Hepatocyte (in vitro differentiated cells): Measurements from ENCODE around the gene PPP1R1B. TPM values are rescaled to one million over a fixed set of nuclear protein-coding genes. Genes with fewer than 3 reads are reported as not detected.

ENCODE experiments used
- DNase-seq: peaks from one replicate; pipeline ENCODE4 v3.0.0-alpha.2; 2016; ENCODE audit warnings: low spot score
- H2AFZ ChIP-seq: fragments of 200-600 bp; sonication (generic); 2 replicates; pipeline ENCODE4 v1.6.0; 2016; ENCODE audit warnings: antibody characterized with exemption, mild to moderate bottlenecking
- H3K27ac ChIP-seq: fragments of 200-600 bp; sonication (generic); 2 replicates; pipeline ENCODE4 v1.5.1; 2016; ENCODE audit warnings: mild to moderate bottlenecking
- H3K27me3 ChIP-seq: fragments of 200-600 bp; sonication (generic); 2 replicates; pipeline ENCODE4 v1.6.1; 2016
- H3K36me3 ChIP-seq: fragments of 200-600 bp; sonication (generic); replicated peaks from 2 replicates; pipeline ENCODE4 v1.5.1; 2016; ENCODE audit warnings: low read depth; ENCODE audit not compliant: insufficient read depth
- H3K4me1 ChIP-seq: fragments of 200-600 bp; sonication (generic); 2 replicates; pipeline ENCODE4 v1.5.1; 2016; ENCODE audit warnings: mild to moderate bottlenecking, moderate library complexity; ENCODE audit not compliant: insufficient read depth
- H3K4me2 ChIP-seq: fragments of 200-600 bp; sonication (generic); 2 replicates; pipeline ENCODE4 v1.6.0; 2016
- H3K4me3 ChIP-seq: fragments of 200-600 bp; sonication (generic); 2 replicates; pipeline ENCODE4 v1.5.1; 2016; ENCODE audit warnings: mild to moderate bottlenecking
- H3K79me2 ChIP-seq: fragments of 200-600 bp; sonication (generic); 2 replicates; pipeline ENCODE4 v1.6.0; 2017; ENCODE audit warnings: mild to moderate bottlenecking
- H3K9me2 ChIP-seq: fragments of 200-600 bp; sonication (generic); replicated peaks from 2 replicates; pipeline ENCODE4 v1.6.0; 2017; ENCODE audit warnings: mild to moderate bottlenecking; ENCODE audit not compliant: insufficient read depth
- H3K9me3 ChIP-seq: fragments of 200-600 bp; sonication (generic); 2 replicates; pipeline ENCODE4 v1.5.1; 2016; ENCODE audit warnings: low read depth, mild to moderate bottlenecking
- H4K20me1 ChIP-seq: fragments of 200-600 bp; sonication (generic); 2 replicates; pipeline ENCODE4 v1.6.0; 2016; ENCODE audit warnings: mild to moderate bottlenecking; ENCODE audit not compliant: insufficient read depth, poor library complexity, severe bottlenecking
- CTCF ChIP-seq: fragments of 200-600 bp; sonication (generic); IDR thresholded peaks from 2 replicates; pipeline ENCODE4 v1.5.1; 2016; ENCODE audit warnings: antibody characterized with exemption, mild to moderate bottlenecking; ENCODE audit not compliant: poor library complexity
- EZH2 ChIP-seq: fragments of 200-600 bp; sonication (generic); IDR thresholded peaks from 2 replicates; pipeline ENCODE4 v1.6.1; 2016; ENCODE audit warnings: antibody characterized with exemption, mild to moderate bottlenecking, borderline replicate concordance
- EZH2phosphoT487 ChIP-seq: fragments of 200-600 bp; sonication (generic); IDR thresholded peaks from one replicate; pipeline ENCODE4 v1.6.1; 2018; ENCODE audit warnings: antibody characterized with exemption, mild to moderate bottlenecking, low read depth, moderate library complexity; ENCODE audit not compliant: unreplicated experiment, severe bottlenecking
- WGBS: methylation state at CpG from one replicate; pipeline ENCODE4 v1.1.6; 2016; ENCODE audit warnings: low lambda C conversion rate; ENCODE audit errors: missing lambda C conversion rate; 5-methylcytosine and 5-hydroxymethylcytosine counted together
- polyA plus RNA-seq: library from polyadenylated mRNA; unstranded; fragments of >200 nt; fragmentation: Nextera tagmentation; extraction: Ambion mirVana; gene quantifications from 2 replicates; pipeline ENCODE4 v1.2.1, GENCODE V29; 2016
- total RNA-seq: library from RNA; depleted of rRNA; stranded (reverse); fragments of >200 nt; gene quantifications from 2 replicates; pipeline ENCODE4 v1.2.3, GENCODE V29; 2014

PPP1R1B gene
- total and polyA plus RNA-seq, 2 experiments from 2014 or later: 1.5 to 3.7 TPM

DNA sequence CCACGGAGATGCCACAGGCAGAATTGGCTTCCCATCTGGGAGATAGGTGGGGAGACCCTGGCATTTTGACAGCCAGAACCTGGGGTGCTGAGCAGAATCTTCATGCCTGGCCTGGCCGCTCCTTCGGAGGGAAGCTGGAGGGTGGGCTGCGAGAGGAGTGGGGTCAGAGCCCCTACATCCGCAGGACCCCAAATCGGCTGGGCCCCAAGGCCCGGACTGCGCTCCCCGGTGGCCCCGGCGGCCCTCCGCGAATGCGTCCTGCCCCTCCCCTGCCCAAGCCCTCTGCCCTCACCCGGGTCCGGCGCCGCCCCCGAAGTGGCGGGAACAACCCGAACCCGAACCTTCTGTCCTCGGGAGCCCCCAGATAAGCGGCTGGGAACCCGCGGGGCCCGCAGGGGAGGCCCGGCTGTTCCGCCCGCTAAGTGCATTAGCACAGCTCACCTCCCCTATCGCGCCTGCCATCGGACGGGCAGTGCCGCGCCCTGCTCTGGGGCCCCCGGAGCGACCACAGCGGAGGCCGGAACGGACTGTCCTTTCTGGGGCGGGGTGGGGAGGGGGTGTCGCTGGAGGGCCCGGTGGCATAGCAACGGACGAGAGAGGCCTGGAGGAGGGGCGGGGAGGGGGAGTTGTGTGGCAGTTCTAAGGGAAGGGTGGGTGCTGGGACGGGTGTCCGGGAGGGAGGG lies 40.7 kb downstream of the PPP1R1B start:
- Histone ChIP-seq H3K79me2 (no peaks in the 10 kb centered on the region), H3K9me2 (no peaks in the 10 kb centered on the region), H4K20me1 (no peaks in the 10 kb centered on the region), H3K36me3 (no peaks in the 10 kb centered on the region), H3K9me3 (no peaks in the 10 kb centered on the region), H3K27me3 (peaks cover 5% of the 10 kb centered on the region), H3K4me2 (peak overlapping the region; percentile 96), H2AFZ (peak overlapping the region; percentile 73), H3K4me1 (peaks cover 45% of the 10 kb centered on the region), H3K27ac (peak overlapping the region; percentile 42), H3K4me3 (peak overlapping the region; percentile 44)
- DNase-seq: peak; percentile 70
- TF ChIP-seq CTCF (no peak), EZH2 (no peak), EZH2phosphoT487 (no peak)
- 15% methylated on average over 40 of the region's 49 CpGs for WGBS

GRCh38 chr17:39667945-39668924 lies 41.5 kb downstream of the PPP1R1B start, which contains the start of gene PNMT:
TSS of gene PNMT (plus strand) at chr17:39668453. CDS start at chr17:39668476, 23 bp downstream.
- H2AFZ ChIP-seq: peak within 1 kb of the TSS; percentile 73
- H3K4me2 ChIP-seq: peak within 1 kb of the TSS; percentile 96
- TF ChIP-seq EZH2: no peak
- TF ChIP-seq CTCF: peak; percentile 70
- H3K9me2 ChIP-seq: no peaks in the 10 kb centered on the region
- no peaks in the 10 kb centered on the region for H3K79me2 ChIP-seq
- DNase-seq: peak; percentile 90
- peak within 1 kb of the TSS; percentile 44 for H3K4me3 ChIP-seq
- H3K27ac ChIP-seq: peak within 1 kb of the TSS; percentile 42
- peaks cover 5% of the 10 kb centered on the region for H3K27me3 ChIP-seq
- H3K9me3 ChIP-seq: no peaks in the 10 kb centered on the region
- no peaks in the 10 kb centered on the region for H3K36me3 ChIP-seq
- WGBS: 3% methylated on average over 29 of the region's 85 CpGs
- H4K20me1 ChIP-seq: no peaks in the 10 kb centered on the region
- H3K4me1 ChIP-seq: peaks cover 42% of the 10 kb centered on the region

GRCh38 chr17:39669897-39670735 lies 43.4 kb downstream of the PPP1R1B start:
- Histone ChIP-seq H3K4me2 (peak overlapping the region; percentile 96), H4K20me1 (no peaks in the 10 kb centered on the region), H3K27ac (no peak overlapping the region), H3K4me1 (peaks cover 40% of the 10 kb centered on the region), H3K9me2 (no peaks in the 10 kb centered on the region), H3K9me3 (no peaks in the 10 kb centered on the region), H2AFZ (no peak overlapping the region), H3K36me3 (no peaks in the 10 kb centered on the region), H3K27me3 (peaks cover 5% of the 10 kb centered on the region), H3K79me2 (no peaks in the 10 kb centered on the region), H3K4me3 (no peak overlapping the region)
- WGBS: 94% methylated on average over 22 of the region's 23 CpGs
- DNase-seq: no peak
- TF ChIP-seq EZH2 (no peak), CTCF (no peak), EZH2phosphoT487 (no peak)
